Esophagus squamous epithelium (tissue), 4 donors: ENCODE measurements around the gene ETV7.

Source experiments
- CTCF ChIP-seq, 6 experiments: fragments of 450-650 bp in 4 of 6; fragments of 200-600 bp in 2 of 6; sonication (generic) in 2 of 6; IDR thresholded peaks; one replicate each; pipeline ENCODE4 v1.5.1; 2016 to 2019; ENCODE audit warnings: antibody characterized with exemption in 6 of 6, mild to moderate bottlenecking in 4 of 6, moderate library complexity in 4 of 6
- POLR2A ChIP-seq, 4 donors: fragments of 450-650 bp; IDR thresholded peaks; one replicate each; pipeline ENCODE4 v1.6.1; 2017; ENCODE audit warnings: antibody characterized with exemption in 4 of 4, mild to moderate bottlenecking in 4 of 4, moderate library complexity in 3 of 4

GRCh38 chr6:36326356-36326995, 61.0 kb downstream of the ETV7 start:
- no peak for TF ChIP-seq CTCF (IDR thresholded peaks at IDR 0.05)
- TF ChIP-seq POLR2A (IDR thresholded peaks at IDR 0.05), result no peak
